Measurements from ENCODE around the gene ATP2A2. TPM values are rescaled to one million over a fixed set of nuclear protein-coding genes. Genes with fewer than 3 reads are reported as not detected.

Gene ATP2A2
- total and polyA plus RNA-seq, 12 donors: 316 to 4,750 (median 1,535) TPM

DNA sequence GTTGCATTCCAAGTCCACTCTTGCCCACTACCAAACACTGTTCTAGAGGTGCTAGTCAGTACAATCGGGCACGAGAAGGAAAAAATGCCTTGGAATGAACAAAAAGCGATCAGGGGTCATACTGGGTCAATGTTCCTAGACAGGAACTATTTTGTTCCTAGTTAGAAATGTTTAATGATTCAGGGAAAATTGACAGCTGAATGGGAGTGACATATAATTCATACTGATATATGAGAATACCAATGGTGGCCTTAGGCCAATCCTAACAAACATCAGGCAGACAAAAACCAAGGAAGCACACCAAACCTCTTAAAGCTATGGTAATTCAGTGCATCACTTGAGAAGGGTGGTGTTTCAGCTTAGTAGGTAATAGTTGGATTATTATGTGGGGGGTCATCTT, 71.4 kb downstream of the ATP2A2 start:
- no peaks in the 10 kb centered on the region for H3K27me3 ChIP-seq
- ATAC-seq (no peak), DNase-seq (no peak)
- peaks cover 0 to 51% (median 28%) of the 10 kb centered on the region in 9 donors for H3K36me3 ChIP-seq
- WGBS, 2 donors: 72% methylated on average over 3 of the region's 3 CpGs
- no peaks in the 10 kb centered on the region for H3K9me3 ChIP-seq
- TF ChIP-seq, protein P1, sequence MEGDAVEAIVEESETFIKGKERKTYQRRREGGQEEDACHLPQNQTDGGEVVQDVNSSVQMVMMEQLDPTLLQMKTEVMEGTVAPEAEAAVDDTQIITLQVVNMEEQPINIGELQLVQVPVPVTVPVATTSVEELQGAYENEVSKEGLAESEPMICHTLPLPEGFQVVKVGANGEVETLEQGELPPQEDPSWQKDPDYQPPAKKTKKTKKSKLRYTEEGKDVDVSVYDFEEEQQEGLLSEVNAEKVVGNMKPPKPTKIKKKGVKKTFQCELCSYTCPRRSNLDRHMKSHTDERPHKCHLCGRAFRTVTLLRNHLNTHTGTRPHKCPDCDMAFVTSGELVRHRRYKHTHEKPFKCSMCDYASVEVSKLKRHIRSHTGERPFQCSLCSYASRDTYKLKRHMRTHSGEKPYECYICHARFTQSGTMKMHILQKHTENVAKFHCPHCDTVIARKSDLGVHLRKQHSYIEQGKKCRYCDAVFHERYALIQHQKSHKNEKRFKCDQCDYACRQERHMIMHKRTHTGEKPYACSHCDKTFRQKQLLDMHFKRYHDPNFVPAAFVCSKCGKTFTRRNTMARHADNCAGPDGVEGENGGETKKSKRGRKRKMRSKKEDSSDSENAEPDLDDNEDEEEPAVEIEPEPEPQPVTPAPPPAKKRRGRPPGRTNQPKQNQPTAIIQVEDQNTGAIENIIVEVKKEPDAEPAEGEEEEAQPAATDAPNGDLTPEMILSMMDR (IDR thresholded peaks at IDR 0.05): no peak
- H3K4me1 ChIP-seq: peaks cover 0 to 28% (median 10%) of the 10 kb centered on the region in 9 donors
- H3K27ac ChIP-seq: no peak overlapping the region
- no peak overlapping the region for H3K4me3 ChIP-seq
- intact Hi-C loops (cut with DNase I): no loop called here

DNA sequence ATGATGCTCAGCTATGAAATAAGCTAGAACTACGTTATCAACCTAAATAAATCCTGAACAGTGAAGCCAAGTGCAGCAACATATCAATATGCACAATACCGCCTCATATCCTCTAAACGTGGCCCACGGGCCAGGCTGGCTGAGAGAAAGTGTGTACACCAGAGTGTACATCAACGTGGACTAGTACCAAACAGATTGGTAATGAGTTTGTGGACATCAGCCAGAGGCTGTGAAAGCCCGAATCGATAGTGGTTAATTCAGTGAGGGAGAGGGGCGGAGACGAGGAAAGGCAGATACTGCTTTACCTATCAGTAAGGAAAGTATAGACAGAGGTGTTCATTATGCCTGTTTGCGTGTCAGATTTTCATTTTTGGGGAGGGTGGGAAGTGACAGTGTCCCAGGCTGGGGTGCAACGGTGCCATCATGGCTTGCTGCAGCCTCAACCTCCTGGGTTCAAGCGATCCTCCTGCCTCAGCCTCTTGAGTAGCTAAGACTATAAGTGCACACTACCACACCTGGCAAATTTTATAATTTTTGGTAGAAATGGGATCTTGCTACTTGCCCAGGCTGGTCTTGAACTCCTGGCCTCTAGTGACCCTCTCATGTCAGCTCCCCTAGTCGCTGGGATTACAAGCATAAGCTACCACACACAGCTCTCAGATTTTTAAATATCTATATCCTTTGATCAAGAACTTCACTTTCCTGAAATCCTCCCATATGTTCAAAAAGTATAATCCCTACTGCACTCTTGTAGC, 72.3 kb downstream of the ATP2A2 start:
- WGBS, 2 donors: 71 to 72% methylated on average over 13 of the region's 13 CpGs
- Histone ChIP-seq H3K4me3 (no peak overlapping the region), H3K27ac (no peak overlapping the region), H3K4me1 (peaks cover 0 to 28% (median 10%) of the 10 kb centered on the region in 9 donors), H3K36me3 (peaks cover 0 to 41% (median 18%) of the 10 kb centered on the region in 9 donors), H3K27me3 (no peaks in the 10 kb centered on the region), H3K9me3 (no peaks in the 10 kb centered on the region)
- intact Hi-C loops (cut with DNase I): no loop called here
- TF ChIP-seq, protein P1 (IDR thresholded peaks at IDR 0.05): no peak
- DNase-seq (no peak), ATAC-seq (peak in 3 of 8 donors; percentile 4 to 22 (median 13))

DNA sequence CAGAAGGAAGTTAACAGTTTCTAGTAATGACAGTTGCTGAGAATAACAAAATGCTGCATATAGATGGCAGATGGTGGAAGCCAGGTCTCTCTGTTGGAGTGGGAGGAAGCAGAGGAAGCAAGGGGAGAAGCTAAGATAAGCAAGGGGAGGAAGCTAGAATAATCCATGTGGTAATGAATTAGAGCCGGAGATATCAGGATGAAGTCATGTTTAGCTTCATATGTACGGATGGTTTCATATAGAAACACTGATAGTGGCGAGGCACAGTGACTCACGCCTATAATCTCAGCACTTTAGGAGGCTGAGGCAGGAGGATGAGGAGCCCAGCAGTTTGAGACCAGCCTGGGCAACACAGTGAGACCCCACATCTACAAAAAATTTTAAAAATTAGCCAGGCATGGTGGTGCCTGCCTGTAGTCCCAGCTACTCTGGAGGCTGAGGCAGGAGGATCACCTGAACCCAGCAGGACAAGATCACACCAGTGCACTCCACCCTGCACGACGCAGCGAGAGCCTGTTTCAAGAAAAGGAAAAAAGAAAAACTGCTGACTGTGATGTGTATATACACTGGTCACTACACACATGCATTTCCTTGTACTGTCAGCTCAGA, 73.2 kb downstream of the ATP2A2 start:
- Histone ChIP-seq H3K4me1 (peaks cover 0 to 22% (median 4%) of the 10 kb centered on the region in 9 donors), H3K27me3 (no peaks in the 10 kb centered on the region), H3K27ac (no peak overlapping the region), H3K9me3 (no peaks in the 10 kb centered on the region), H3K4me3 (no peak overlapping the region), H3K36me3 (peaks cover 0 to 32% (median 11%) of the 10 kb centered on the region in 9 donors)
- WGBS, 2 donors: 39 to 41% methylated on average over 7 of the region's 7 CpGs
- ATAC-seq (peak in 2 of 8 donors; percentile 12 to 31), DNase-seq (no peak)
- TF ChIP-seq, protein P1 (IDR thresholded peaks at IDR 0.05): no peak
- intact Hi-C loops (cut with DNase I): no loop called here

DNA sequence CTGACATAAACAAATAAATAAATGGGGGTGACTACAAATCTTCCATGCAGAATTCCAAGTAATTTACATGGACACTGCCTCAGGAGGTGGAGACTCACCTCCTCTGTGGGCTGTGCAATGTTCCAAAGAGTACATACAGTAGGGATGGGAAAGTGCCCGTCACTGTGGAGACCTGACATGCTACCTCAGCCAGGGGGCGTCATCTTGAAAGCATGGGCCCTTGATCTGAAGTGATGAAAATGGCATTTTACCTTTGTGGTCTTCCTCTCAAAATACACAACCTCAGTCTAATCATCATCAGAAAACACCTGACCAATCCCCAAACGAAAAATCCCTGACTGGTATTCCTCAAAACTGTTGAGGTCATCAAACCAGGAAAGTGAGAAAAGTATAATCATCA, 74.0 kb downstream of the ATP2A2 start:
- Histone ChIP-seq H3K4me3 (no peak overlapping the region), H3K9me3 (no peaks in the 10 kb centered on the region), H3K36me3 (peaks cover 0 to 25% (median 5%) of the 10 kb centered on the region in 9 donors), H3K27ac (no peak overlapping the region), H3K4me1 (peaks cover 0 to 14% (median 0%) of the 10 kb centered on the region in 9 donors), H3K27me3 (no peaks in the 10 kb centered on the region)
- DNase-seq (no peak), ATAC-seq (peak in 5 of 8 donors; percentile 29 to 39 (median 31))
- TF ChIP-seq, protein P1 (IDR thresholded peaks at IDR 0.05): peak in 7 of 9 donors; percentile 13 to 44 (median 33)
- WGBS, 2 donors: 35 to 45% methylated on average over 3 of the region's 3 CpGs
- intact Hi-C loops (cut with DNase I): no loop called here

Measured in heart right ventricle (tissue), 16 donors.